Stimulated activated CD4-positive, alpha-beta T cell treated with anti-CD3 and anti-CD28 coated beads, Interleukin-15, amount 100 ng/mL, for 48 hours (primary cell): ENCODE measurements around the gene FKBP11.

ENCODE experiments used
- DNase-seq, 2 donors: peaks; one replicate each; pipeline ENCODE4 v3.0.0-alpha.2; 2020; ENCODE audit warnings: low read depth in 2 of 2

The FKBP11 gene

GRCh38 chr12:48956279-48957140 lies 31.2 kb upstream of the FKBP11 start:
- no peak for DNase-seq

GRCh38 chr12:48954841-48955501 lies 29.7 kb upstream of the FKBP11 start:
- no peak for DNase-seq

- DNase-seq: no peak
These were observed 28.8 kb upstream of the FKBP11 start for GRCh38 chr12:48954061-48954460.

- no peak for DNase-seq
These were observed 27.4 kb upstream of the FKBP11 start for GRCh38 chr12:48952691-48953090.

GRCh38 chr12:48947727-48948126 lies 22.4 kb upstream of the FKBP11 start:
- no peak for DNase-seq

GRCh38 chr12:48946943-48947342 lies 21.7 kb upstream of the FKBP11 start:
- no peak for DNase-seq

- no peak for DNase-seq
These were observed 20.9 kb upstream of the FKBP11 start for GRCh38 chr12:48946205-48946604.

- no peak for DNase-seq
These were observed 17.9 kb upstream of the FKBP11 start for GRCh38 chr12:48943221-48943620.

GRCh38 chr12:48940181-48940580 lies 14.9 kb upstream of the FKBP11 start:
- no peak for DNase-seq

- no peak for DNase-seq
These were observed 13.5 kb upstream of the FKBP11 start for GRCh38 chr12:48938805-48939204.

- no peak for DNase-seq
These were observed 11.9 kb upstream of the FKBP11 start for GRCh38 chr12:48937170-48937569.

GRCh38 chr12:48936379-48936979 lies 11.2 kb upstream of the FKBP11 start:
- DNase-seq: peak; percentile 53 to 74

GRCh38 chr12:48934312-48934706 lies 9.0 kb upstream of the FKBP11 start:
- no peak for DNase-seq

GRCh38 chr12:48933664-48934311 lies 8.5 kb upstream of the FKBP11 start:
- DNase-seq: no peak

- DNase-seq: no peak
These were observed 7.6 kb upstream of the FKBP11 start for GRCh38 chr12:48932878-48933277.

- DNase-seq: no peak
These were observed 5.2 kb upstream of the FKBP11 start for GRCh38 chr12:48930475-48930874.

- no peak for DNase-seq
These were observed 4.3 kb upstream of the FKBP11 start for GRCh38 chr12:48929551-48929950.

GRCh38 chr12:48927261-48927660 lies 2.0 kb upstream of the FKBP11 start:
- no peak for DNase-seq

- peak; percentile 53 to 66 for DNase-seq
These were observed 532 bp downstream of the FKBP11 start for GRCh38 chr12:48924617-48925303.

GRCh38 chr12:48923117-48923516 lies 2.2 kb downstream of the FKBP11 start:
- no peak for DNase-seq

GRCh38 chr12:48917857-48918537 lies 7.3 kb downstream of the FKBP11 start:
- DNase-seq: no peak
